Brain microvascular endothelial cell (primary cell): ENCODE data around the gene ADI1.
A peak's percentile ranks its signal among the peaks of the same experiment; 100 is the strongest.

ENCODE experiments used
- DNase-seq: peaks from one replicate; pipeline ENCODE4 v3.0.0-alpha.2; 2020
- H3K27ac ChIP-seq: fragments of 250-450 bp; sonication (Bioruptor Pico); 2 replicates; pipeline ENCODE4 v1.5.1; 2020; ENCODE audit warnings: mild to moderate bottlenecking, moderate library complexity
- H3K27me3 ChIP-seq: fragments of 250-450 bp; sonication (Bioruptor Pico); replicated peaks from 2 replicates; pipeline ENCODE4 v1.5.1; 2020; ENCODE audit warnings: mild to moderate bottlenecking
- H3K36me3 ChIP-seq: fragments of 250-450 bp; sonication (Bioruptor Pico); replicated peaks from 2 replicates; pipeline ENCODE4 v1.5.1; 2020; ENCODE audit warnings: mild to moderate bottlenecking
- H3K4me3 ChIP-seq: 2 replicates; pipeline ENCODE4 v1.5.1; 2011; ENCODE audit warnings: low read depth, mild to moderate bottlenecking, control low read depth, low read length, moderate library complexity
- in situ Hi-C: cut with HindIII; loops from 2 replicates; pipeline ENCODE4 v1.10.0; 2017; ENCODE audit warnings: low sequenced_read_pairs, low pct_ligation_motif_present
- TF ChIP-seq, protein P1 (sequence below): IDR thresholded peaks from 2 replicates; pipeline ENCODE4 v1.5.1; 2011; ENCODE audit warnings: low read depth, mild to moderate bottlenecking, moderate library complexity, low read length, control low read depth, inconsistent platforms; ENCODE audit errors: missing control alignments

Gene ADI1, protein sequence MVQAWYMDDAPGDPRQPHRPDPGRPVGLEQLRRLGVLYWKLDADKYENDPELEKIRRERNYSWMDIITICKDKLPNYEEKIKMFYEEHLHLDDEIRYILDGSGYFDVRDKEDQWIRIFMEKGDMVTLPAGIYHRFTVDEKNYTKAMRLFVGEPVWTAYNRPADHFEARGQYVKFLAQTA

DNA sequence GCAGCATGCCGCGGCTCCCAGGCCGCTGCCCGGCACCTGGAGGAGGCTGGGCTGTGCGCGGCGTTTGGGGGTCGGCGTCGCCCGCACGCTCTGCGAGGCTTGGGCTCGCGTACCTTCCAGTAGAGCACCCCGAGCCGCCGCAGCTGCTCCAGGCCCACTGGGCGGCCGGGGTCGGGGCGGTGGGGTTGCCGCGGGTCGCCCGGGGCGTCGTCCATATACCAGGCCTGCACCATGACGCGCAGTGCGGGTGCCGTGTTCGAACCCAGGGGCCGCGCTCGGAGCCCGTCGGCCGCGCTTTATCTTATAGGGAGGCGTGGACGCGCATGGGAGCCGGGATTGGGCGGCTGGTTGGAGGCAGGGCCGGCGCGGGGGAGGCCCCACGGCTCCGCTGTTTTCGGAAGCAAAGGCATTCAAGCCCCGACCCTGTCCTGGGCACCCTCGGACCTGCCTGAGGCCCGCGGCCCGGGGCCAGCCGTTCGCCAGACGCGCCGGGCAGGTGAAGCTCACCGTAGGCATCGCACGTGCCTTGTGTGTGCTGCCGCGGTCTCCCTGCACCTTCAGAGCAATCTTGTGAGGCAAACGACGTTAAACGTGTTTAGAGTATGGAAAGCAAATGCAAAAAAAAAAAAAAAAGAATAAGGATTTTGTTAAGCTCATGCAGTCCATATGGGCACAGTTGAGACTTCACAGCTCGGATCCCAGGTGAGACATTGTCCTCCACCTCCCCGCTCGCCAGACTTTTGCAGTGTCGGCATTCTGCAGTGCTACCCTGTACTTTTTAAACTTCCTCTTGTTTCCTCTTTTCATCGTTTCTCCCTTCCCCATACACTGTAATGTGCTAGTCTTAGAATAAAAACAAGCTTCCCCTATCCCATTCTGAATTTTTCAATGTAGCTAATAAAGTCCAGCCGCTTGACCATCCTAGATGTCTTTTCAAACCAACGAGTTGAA, at the start of gene ADI1:
TSS of gene ADI1 (minus strand) at position 277 of the 951 bp plus-strand sequence. CDS start at position 233, 44 bp downstream.
- peaks cover 2% of the 10 kb centered on the region for H3K36me3 ChIP-seq
- peak; percentile 71 for DNase-seq
- in situ Hi-C loops = no loop called here
- no peaks in the 10 kb centered on the region for H3K27me3 ChIP-seq
- H3K27ac ChIP-seq = peak within 1 kb of the TSS; percentile 87
- H3K4me3 ChIP-seq = peak within 1 kb of the TSS; percentile 91
- TF ChIP-seq, protein P1, sequence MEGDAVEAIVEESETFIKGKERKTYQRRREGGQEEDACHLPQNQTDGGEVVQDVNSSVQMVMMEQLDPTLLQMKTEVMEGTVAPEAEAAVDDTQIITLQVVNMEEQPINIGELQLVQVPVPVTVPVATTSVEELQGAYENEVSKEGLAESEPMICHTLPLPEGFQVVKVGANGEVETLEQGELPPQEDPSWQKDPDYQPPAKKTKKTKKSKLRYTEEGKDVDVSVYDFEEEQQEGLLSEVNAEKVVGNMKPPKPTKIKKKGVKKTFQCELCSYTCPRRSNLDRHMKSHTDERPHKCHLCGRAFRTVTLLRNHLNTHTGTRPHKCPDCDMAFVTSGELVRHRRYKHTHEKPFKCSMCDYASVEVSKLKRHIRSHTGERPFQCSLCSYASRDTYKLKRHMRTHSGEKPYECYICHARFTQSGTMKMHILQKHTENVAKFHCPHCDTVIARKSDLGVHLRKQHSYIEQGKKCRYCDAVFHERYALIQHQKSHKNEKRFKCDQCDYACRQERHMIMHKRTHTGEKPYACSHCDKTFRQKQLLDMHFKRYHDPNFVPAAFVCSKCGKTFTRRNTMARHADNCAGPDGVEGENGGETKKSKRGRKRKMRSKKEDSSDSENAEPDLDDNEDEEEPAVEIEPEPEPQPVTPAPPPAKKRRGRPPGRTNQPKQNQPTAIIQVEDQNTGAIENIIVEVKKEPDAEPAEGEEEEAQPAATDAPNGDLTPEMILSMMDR = no peak

DNA sequence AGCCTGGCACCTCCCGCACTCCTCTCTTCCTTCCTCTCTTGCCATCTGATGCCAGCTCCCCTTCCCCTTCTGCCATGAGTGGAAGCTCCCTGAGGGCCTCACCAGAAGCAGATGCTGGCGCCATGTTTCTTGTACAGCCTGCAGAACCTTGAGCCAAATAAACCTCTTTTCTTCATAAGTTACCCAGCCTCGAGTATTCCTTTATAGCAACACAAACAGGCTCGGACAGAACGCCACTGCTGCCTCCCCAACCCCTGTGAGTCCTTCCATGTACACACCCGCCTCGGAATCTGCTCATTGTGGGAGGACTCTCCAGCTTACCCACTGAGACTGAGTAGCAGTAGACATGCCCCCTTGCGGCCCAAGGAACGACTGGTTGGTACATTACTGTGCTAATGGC, 47.5 kb upstream of the ADI1 start:
- no peak overlapping the region for H3K4me3 ChIP-seq
- no peak for DNase-seq
- in situ Hi-C loops = no loop called here
- no peaks in the 10 kb centered on the region for H3K36me3 ChIP-seq
- TF ChIP-seq, protein P1 = no peak
- no peak overlapping the region for H3K27ac ChIP-seq
- H3K27me3 ChIP-seq = no peaks in the 10 kb centered on the region

DNA sequence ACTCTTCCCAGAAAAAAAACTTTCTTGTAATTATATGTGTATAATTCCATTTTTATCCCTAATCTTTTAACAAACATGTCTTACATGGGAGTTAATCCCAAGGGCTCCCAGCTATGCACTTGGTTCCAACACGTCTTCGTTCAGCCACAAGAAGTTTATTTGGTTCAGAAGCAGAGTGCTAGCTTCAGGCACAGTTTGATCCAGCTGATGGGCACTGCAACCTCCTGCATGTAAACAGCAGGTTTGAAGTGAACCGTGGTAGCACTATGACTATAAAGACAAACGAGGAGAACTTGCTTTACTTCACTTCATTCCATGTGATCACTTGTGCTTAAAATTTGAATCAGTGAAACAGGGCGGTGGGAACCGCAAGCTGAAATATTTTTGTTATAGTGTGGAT, 45.8 kb upstream of the ADI1 start:
- no peaks in the 10 kb centered on the region for H3K36me3 ChIP-seq
- H3K27ac ChIP-seq = no peak overlapping the region
- TF ChIP-seq, protein P1 = no peak
- H3K27me3 ChIP-seq = no peaks in the 10 kb centered on the region
- no peak for DNase-seq
- H3K4me3 ChIP-seq = no peak overlapping the region
- in situ Hi-C loops = no loop called here

DNA sequence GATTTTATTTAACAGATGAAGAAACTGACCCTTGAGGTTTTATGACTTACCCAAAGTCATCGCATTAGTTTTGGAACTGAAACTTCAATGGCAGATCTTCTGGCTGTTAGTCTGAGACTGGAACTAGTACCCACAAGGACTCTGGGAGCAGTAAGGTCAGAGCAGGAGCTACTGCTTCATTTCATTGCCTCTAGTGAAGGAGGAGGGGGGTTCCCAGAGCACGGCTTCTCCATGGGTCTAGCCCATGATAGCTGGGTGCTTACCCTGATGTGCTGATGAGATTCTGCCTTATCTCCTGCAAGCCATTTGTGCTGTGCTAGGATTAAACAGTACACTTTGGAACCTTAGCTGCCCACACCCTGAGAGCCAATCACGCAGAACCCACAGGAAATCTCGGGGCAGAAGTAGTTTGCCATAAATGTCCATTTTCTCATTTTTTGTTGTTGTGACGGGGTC, 44.2 kb upstream of the ADI1 start:
- no peak for DNase-seq
- in situ Hi-C loops = no loop called here
- Histone ChIP-seq H3K27me3 (no peaks in the 10 kb centered on the region), H3K4me3 (no peak overlapping the region), H3K36me3 (no peaks in the 10 kb centered on the region), H3K27ac (no peak overlapping the region)
- TF ChIP-seq, protein P1 = no peak

DNA sequence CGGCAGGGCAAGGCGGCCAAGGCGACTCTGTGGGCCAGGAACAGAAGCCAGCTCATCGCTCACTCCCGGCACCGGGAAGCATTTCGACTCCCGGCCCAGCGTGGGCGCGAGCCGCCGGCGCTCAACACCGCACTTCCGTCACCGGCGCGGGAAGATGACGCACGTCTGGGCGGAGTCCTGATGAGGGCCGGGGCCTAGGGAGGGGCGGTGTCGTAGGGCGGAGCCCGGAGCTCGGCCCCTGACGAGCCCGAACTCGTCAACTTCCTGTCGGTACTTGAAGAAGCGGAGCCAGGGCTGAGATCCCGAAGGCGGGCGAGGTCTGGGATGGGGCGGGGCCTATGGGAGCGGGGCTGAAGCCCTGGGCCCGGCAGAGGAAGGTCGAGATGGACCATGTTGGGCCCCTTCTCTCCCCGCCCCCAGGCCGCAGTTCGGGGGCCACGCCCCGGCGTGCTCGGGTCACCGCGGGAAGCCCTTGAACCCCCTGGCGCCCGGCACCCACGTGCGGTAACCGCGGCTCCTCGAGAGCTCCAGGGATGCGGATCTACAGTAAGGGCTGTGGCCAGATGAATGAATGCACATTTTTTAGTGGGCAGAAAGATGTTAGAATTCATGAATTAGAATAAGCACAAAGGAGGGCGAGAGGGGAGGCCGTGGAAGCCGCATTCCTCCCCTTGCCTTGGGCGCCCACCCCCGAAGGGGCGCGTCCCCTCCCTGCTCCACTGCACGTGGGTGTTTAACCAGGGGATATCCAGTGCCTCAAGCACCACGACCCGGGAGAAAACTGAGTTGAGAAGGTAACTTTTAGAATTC, 39.1 kb upstream of the ADI1 start, which contains the start of gene RNASEH1:
TSS of gene RNASEH1 (minus strand) at position 129 of the 810 bp plus-strand sequence. CDS start at position 56, 73 bp downstream.
- peaks cover 21% of the 10 kb centered on the region for H3K36me3 ChIP-seq
- peak within 1 kb of the TSS; percentile 83 for H3K4me3 ChIP-seq
- DNase-seq = peak; percentile 97
- no peaks in the 10 kb centered on the region for H3K27me3 ChIP-seq
- TF ChIP-seq, protein P1 = no peak
- H3K27ac ChIP-seq = peak within 1 kb of the TSS; percentile 93
- in situ Hi-C loops = no loop called here
